Stimulated activated CD8-positive, alpha-beta memory T cell treated with anti-CD3 and anti-CD28 coated beads, Interleukin-12 subunit alpha, Interleukin-12 subunit beta, amount 100 ng/mL, for 1 hour (primary cell): ENCODE results near the gene TMEM92.

ENCODE experiments used
- DNase-seq: peaks from one replicate; pipeline ENCODE4 v3.0.0-alpha.2; 2020; ENCODE audit warnings: low read depth

The TMEM92 gene

GRCh38 chr17:50328363-50329325, 54.4 kb downstream of the TMEM92 start:
- no peak for DNase-seq

- DNase-seq, result no peak
Observed at GRCh38 chr17:50329716-50330115, 55.5 kb downstream of the TMEM92 start.

GRCh38 chr17:50330151-50330775, 56.0 kb downstream of the TMEM92 start:
- DNase-seq, result no peak
